ENCODE results near the gene DNAJC16. TPM values are rescaled to one million over a fixed set of nuclear protein-coding genes. Genes with fewer than 3 reads are reported as not detected.

The DNAJC16 gene
- total and polyA plus RNA-seq, 2 of the 13 experiments (the other 11 are each of a cell fraction or from before 2014, with no cell fraction given): 11.4 to 15.4 TPM

DNA sequence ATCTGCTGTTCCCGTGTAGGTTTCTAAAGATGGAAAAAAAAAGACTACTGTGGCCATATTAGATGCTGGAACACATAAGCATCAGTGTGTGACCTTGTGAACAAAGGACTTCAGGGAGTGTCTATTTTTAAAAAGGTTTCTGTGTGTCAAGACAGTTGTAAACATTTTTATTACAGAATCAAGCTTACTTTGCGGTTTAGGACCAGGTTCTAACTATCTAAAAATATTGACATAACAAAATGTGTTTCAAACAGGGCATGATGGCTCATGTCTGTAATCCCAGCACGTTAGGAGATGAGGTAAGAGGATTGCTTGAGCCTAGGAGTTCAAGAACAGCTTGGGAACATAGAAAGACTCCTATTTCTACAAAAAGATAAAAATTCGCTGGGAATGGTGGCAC, 83.5 kb downstream of the DNAJC16 start (continued):
- TF ChIP-seq DPF2 (CRISPR knock-in tag; IDR thresholded peaks at IDR 0.05; ENCODE audit: borderline replicate concordance, low read depth): no peak
- TF ChIP-seq MED8 (CRISPR knock-in tag; IDR thresholded peaks at IDR 0.05; ENCODE audit: insufficient replicate concordance): no peak
- TF ChIP-seq, protein P1, sequence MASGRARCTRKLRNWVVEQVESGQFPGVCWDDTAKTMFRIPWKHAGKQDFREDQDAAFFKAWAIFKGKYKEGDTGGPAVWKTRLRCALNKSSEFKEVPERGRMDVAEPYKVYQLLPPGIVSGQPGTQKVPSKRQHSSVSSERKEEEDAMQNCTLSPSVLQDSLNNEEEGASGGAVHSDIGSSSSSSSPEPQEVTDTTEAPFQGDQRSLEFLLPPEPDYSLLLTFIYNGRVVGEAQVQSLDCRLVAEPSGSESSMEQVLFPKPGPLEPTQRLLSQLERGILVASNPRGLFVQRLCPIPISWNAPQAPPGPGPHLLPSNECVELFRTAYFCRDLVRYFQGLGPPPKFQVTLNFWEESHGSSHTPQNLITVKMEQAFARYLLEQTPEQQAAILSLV (CRISPR knock-in tag; IDR thresholded peaks at IDR 0.05; ENCODE audit: borderline replicate concordance): no peak
- TF ChIP-seq HOXA9 (CRISPR knock-in tag; IDR thresholded peaks at IDR 0.05; ENCODE audit: borderline replicate concordance): no peak
- peak; percentile 91 for TF ChIP-seq MEF2D (CRISPR knock-in tag; IDR thresholded peaks at IDR 0.05)
- TF ChIP-seq HDAC2 (CRISPR knock-in tag; IDR thresholded peaks at IDR 0.05): no peak
- TF ChIP-seq MAFG (CRISPR knock-in tag; IDR thresholded peaks at IDR 0.05): no peak
- no peak for TF ChIP-seq ZNF816 (CRISPR knock-in tag; IDR thresholded peaks at IDR 0.05; ENCODE audit: borderline replicate concordance)
- no peak for TF ChIP-seq ZHX1 (CRISPR knock-in tag; IDR thresholded peaks at IDR 0.05; ENCODE audit: low read depth)
- TF ChIP-seq ZNF674 (CRISPR knock-in tag; IDR thresholded peaks at IDR 0.05; ENCODE audit: low read depth): no peak
- TF ChIP-seq, protein P2, sequence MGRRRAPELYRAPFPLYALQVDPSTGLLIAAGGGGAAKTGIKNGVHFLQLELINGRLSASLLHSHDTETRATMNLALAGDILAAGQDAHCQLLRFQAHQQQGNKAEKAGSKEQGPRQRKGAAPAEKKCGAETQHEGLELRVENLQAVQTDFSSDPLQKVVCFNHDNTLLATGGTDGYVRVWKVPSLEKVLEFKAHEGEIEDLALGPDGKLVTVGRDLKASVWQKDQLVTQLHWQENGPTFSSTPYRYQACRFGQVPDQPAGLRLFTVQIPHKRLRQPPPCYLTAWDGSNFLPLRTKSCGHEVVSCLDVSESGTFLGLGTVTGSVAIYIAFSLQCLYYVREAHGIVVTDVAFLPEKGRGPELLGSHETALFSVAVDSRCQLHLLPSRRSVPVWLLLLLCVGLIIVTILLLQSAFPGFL (CRISPR knock-in tag; IDR thresholded peaks at IDR 0.05): no peak
- no peak for TF ChIP-seq REPIN1 (CRISPR knock-in tag; IDR thresholded peaks at IDR 0.05; ENCODE audit: borderline replicate concordance, low read depth)
- TF ChIP-seq FOXO1 (CRISPR knock-in tag; IDR thresholded peaks at IDR 0.05): peak; percentile 34; the same call in 1 of the 2 replicates
- no peak for TF ChIP-seq NBN (conservative IDR thresholded peaks at IDR 0.05)
- no peak for TF ChIP-seq SOX13 (IDR thresholded peaks at IDR 0.05)
- peak in 1 of 2 experiments; percentile 83; a peak in 1 of 4 replicates for TF ChIP-seq SOX13 (CRISPR knock-in tag; conservative IDR thresholded peaks at IDR 0.05 in 1 of 2, IDR thresholded peaks at IDR 0.05 in 1 of 2)
- TF ChIP-seq SOX5 (CRISPR knock-in tag; IDR thresholded peaks at IDR 0.05; ENCODE audit: borderline replicate concordance): peak; percentile 89; the same call in 1 of the 2 replicates
- no peak for TF ChIP-seq ZBTB21 (CRISPR knock-in tag; IDR thresholded peaks at IDR 0.05)
- TF ChIP-seq ZNF660 (CRISPR knock-in tag; IDR thresholded peaks at IDR 0.05; ENCODE audit: borderline replicate concordance, low read depth): no peak
- TF ChIP-seq ZNF446 (CRISPR knock-in tag; IDR thresholded peaks at IDR 0.05): no peak
- TF ChIP-seq RCOR2 (CRISPR knock-in tag; IDR thresholded peaks at IDR 0.05): no peak
- TF ChIP-seq SIX1 (CRISPR knock-in tag; IDR thresholded peaks at IDR 0.05; ENCODE audit: borderline replicate concordance): no peak
- no peak for TF ChIP-seq NR2F1 (CRISPR knock-in tag; IDR thresholded peaks at IDR 0.05)
- no peak for TF ChIP-seq ZNF724P (CRISPR knock-in tag; IDR thresholded peaks at IDR 0.05; ENCODE audit: borderline replicate concordance)
- TF ChIP-seq GATAD2A (CRISPR knock-in tag; IDR thresholded peaks at IDR 0.05): peak; percentile 76; the same call in 1 of the 2 replicates
- no peak for TF ChIP-seq ZSCAN30 (CRISPR knock-in tag; IDR thresholded peaks at IDR 0.05)
- TF ChIP-seq ZNF780A (CRISPR knock-in tag; IDR thresholded peaks at IDR 0.05): no peak
- TF ChIP-seq PCBP1 (IDR thresholded peaks at IDR 0.05; ENCODE audit: borderline replicate concordance, low read depth, low read length): no peak
- no peak for TF ChIP-seq ZFX (CRISPR knock-in tag; IDR thresholded peaks at IDR 0.05; ENCODE audit: low read depth)

Data from HepG2 (cell line).